GM18520 (cell line): ENCODE measurements around the gene ISM1.
A peak's percentile ranks its signal among the peaks of the same experiment; 100 is the strongest.

Experiments
- ATAC-seq: cut with Tn5 transposase; IDR thresholded peaks from one replicate; pipeline ENCODE4 v1.9.1; 2021; ENCODE audit not compliant: unreplicated experiment

Gene ISM1

GRCh38 chr20:13251904-13252297 is 30.8 kb downstream of the ISM1 start:
- ATAC-seq = no peak

GRCh38 chr20:13255356-13255755 is 34.3 kb downstream of the ISM1 start:
- ATAC-seq = no peak

- no peak for ATAC-seq
These were observed 35.5 kb downstream of the ISM1 start for GRCh38 chr20:13256606-13257005.

- ATAC-seq = no peak
These were observed 38.8 kb downstream of the ISM1 start for GRCh38 chr20:13259921-13260320.

DNA sequence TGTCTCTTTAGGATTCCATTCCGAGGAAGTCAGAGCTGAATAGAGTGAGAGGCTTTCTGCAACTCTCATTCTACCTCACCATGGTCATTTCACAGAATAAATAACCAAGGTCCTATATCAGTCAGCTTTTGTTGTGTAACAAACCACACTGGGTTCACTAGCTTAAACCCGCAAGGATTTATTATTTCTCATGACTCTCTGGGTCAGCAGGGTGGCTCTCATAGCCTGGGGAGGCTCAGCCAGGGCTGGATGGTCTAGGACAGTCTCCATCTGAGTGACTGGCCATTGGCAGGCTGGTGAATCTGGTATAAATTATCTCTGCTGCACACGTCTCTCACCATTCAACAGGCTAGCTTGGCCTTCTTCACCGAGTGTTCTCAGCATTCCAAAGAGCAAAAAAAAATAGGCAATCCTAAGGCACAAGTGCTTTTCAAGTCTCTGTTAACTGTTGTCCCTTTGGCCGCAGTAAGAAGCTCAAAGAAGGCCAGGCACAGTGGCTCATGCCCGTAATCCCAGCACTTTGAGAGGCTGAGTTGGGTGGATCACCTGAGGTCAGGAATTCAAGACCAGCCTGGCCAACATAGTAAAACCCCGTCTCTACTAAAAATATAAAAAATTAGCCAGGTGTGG is 39.7 kb downstream of the ISM1 start:
- no peak for ATAC-seq

- peak; percentile 62 for ATAC-seq
These were observed 40.6 kb downstream of the ISM1 start for GRCh38 chr20:13261460-13262301.

DNA sequence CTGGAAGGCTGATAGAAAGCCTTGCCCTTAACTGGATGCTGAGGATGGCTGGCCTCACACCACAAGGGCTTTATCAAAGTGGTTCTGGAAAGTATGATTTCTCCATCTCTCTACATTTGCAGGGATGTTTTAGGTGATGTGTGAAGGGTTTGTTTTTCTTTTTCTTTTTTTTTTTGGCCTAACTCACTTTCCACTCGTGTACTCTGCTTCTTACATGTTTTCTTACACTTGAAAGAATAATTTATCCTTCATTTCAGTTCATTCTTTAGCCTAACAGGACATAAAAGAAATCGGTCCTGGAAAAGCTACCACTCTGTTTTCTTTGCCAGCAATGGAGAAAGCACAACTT is 41.2 kb downstream of the ISM1 start:
- ATAC-seq = no peak

DNA sequence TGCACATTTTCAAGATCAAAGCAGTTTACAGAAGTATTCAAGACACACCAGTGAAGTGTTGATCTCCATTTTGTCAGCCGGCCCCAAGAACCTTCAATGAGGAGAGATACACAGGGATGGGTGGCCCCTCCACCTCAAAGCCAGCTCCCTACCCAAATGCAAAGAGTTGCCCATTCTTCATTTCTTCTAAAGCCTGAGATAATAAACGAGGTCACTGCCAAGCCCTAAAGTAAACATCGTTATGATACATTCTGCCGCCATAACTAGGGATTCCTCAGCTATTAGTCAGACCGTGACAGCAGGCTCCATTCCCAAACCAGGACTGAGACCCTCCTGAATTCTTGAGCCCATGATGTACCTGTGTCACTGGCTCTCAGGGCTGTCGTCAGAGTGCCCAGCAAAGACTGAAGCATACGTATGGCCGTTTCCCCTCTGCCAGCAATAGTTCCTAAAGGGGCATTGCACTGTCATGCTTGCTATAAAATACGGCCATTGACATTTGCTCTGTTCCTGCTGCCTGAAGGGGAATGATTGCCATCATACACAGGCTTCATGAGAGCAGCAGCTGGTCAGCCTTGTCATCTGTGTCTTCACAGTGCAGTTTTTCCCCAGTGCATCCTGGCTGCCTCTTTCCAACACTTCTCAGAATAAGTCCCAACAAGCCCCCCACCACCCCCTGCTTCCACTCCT is 41.7 kb downstream of the ISM1 start:
- ATAC-seq = no peak

DNA sequence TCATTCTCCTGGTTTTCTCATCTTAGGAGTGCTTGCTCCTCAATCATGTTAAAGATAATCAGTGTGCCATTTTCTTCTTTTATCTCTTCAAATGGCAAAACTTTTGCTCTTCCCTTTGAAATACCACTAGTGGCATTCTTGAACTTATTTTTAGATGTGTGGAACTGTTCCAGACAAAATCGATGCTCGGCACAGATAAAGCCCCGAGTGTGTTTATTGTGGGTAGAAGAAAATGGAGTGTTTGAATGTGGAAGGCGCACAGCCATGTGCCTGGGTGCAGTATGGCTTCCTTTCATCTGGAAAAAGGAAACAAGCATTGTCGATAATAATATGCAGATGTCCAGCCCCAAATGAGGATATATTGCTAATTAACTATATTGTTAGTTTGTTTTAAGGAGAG is 42.4 kb downstream of the ISM1 start:
- no peak for ATAC-seq

DNA sequence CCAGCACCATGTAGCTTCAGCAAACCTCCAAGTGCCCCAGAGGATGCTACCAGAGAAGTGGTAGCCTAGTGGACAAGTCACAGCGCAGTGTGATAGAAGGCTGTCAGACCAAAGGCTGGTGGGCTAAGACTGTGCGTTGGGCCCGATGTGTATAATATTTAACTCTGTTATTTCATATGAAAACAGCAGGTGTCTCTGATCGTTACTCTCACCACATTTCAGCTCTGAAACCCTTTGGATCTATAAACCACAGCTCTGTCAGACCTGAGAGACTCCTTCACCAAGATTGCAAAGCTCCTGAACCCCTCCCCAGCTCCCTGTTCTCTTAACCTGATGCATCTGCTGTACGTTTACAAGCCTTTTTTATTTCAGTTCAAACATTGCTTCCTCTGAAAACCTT is 43.8 kb downstream of the ISM1 start:
- no peak for ATAC-seq

DNA sequence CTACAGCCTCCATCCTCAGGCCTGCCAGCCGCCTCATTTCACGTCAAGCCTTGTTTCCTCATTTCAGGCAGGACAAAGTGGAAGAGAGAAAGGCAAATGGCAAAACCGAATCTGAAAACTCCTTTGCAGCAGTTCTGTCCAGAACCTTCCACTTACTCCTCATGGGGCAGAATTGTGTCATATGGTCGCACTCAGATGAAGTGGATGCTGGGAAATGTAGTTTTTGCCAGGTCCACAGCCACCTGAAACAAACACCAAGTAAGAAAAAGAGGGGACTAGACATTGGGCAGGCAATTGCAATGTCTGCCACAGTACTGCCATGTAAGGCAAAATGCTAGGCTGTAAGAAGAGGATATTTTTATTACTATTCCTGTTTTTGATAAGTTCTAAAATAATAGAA is 44.9 kb downstream of the ISM1 start:
- ATAC-seq = no peak

- no peak for ATAC-seq
These were observed 46.2 kb downstream of the ISM1 start for GRCh38 chr20:13267231-13267630.

- ATAC-seq = no peak
These were observed 47.9 kb downstream of the ISM1 start for GRCh38 chr20:13268953-13269352.

GRCh38 chr20:13270211-13270610 is 49.1 kb downstream of the ISM1 start:
- ATAC-seq = no peak

DNA sequence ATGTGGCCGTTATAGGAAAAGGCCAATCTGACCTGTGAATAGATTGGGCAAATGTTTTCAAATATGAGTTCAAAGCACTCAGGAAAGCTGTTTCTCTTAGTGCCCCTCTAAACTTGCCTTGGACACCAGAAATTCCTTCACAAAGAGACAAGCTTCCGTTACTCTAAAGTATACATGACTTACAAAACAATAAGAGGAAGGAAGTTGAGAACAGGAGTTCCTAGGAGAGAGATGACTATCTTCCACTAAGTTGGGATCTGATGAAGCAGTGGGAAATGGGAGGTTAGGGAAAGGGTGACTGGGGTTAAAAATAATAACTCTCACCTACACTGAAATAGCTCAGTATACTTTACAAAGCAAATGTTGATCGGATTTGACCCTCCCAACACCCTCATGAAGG is 50.0 kb downstream of the ISM1 start:
- ATAC-seq = no peak

- no peak for ATAC-seq
These were observed 51.2 kb downstream of the ISM1 start for GRCh38 chr20:13271977-13272975.

- ATAC-seq = no peak
These were observed 53.3 kb downstream of the ISM1 start for GRCh38 chr20:13274275-13274861.

DNA sequence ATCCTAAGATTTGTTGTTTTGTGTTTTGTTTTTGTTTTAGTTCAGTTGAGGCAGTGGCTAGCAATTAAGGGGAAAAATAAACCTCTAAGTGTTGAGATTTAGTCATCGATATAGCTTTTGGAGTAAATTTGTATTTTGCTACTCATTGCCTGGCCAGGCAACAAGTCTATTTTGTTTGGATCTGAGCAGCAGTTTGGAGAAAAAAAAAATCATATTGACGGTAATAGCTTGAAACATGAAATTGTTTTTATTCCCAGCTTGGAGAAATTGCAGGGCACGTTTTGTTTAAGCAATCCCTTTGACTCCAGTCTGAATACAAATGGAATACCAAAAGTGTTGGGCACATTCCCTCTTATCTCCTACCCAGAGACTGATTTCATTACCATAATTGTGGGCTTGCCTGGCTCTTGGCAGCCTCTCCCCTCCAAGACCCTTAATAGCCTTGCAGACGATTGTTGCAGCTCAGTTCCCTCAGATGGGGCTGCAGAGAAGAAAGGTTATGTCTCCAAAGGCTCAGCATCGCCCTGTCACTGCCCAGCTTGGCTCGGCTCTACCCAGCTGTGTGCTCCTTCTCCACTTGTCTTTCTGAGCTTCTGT is 56.0 kb downstream of the ISM1 start:
- no peak for ATAC-seq

GRCh38 chr20:13277663-13278295 is 56.7 kb downstream of the ISM1 start:
- ATAC-seq = no peak
